Stimulated activated CD8-positive, alpha-beta memory T cell treated with anti-CD3 and anti-CD28 coated beads, Interleukin-4, amount 100 ng/mL, for 48 hours (primary cell): ENCODE measurements around the gene PKHD1.
"Not testable (repeated sequence)": the region's sequence is repeated elsewhere in the genome, so short reads cannot be mapped to it uniquely, and the experiment has no call there.

ENCODE experiments used
- DNase-seq: peaks from one replicate; pipeline ENCODE4 v3.0.0-alpha.2; 2020

The PKHD1 gene

DNA sequence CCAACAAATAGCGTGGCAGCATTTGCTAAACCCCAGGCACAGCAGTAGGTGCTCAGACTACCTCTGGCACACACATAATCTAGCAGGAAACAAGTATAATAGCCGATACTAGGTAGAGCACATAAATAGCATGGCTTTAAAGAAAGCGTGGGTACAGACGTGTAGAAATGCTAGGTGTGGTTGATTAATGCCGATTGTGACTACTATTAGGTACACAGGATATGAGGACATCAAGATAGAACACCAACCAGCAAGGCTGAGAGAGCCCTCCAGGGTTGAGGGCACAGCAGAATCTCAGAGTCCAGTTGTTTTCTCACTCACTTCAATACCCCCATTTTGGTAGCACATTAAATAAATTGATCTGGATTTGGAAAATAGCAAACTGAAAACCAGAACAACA lies 100.5 kb downstream of the PKHD1 start:
- DNase-seq, result no peak

DNA sequence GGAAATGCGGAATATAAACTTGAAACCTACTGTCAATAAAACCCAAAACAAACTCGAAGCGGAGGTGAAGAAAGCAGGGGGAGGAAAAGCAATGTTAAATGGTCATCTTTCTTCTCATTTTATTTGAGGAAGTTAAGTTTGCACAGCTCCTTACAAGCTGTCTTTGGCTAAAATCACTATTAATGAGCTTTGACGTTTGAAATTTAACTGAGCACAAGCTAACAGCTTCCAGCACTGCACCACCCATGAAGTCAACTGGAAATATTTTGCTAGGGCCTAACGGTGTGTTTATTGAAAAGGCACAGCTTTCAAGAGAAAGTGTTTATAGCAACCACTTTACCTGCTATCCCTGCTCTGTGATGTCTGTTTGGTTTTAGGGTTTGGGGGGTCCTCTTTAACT lies 103.8 kb downstream of the PKHD1 start:
- DNase-seq, result no peak

DNA sequence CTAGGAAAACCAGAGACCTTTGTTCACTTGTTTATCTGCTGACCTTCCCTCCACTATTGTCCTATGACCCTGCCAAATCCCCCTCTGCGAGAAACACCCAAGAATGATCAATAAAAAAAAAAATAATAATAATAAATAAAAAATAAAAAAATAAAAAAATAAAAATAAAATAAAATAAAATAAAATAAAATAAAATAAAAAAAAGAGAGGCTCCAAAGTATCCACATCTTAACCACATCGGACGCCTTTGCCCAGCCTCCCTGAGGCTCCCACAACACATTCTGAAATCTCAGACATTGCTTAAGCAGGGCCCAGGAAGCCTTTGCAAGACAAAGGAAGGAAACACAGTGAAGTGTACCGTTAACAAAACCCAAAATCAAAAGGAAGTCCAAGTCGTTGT lies 104.7 kb downstream of the PKHD1 start:
- not testable (repeated sequence) for DNase-seq

DNA sequence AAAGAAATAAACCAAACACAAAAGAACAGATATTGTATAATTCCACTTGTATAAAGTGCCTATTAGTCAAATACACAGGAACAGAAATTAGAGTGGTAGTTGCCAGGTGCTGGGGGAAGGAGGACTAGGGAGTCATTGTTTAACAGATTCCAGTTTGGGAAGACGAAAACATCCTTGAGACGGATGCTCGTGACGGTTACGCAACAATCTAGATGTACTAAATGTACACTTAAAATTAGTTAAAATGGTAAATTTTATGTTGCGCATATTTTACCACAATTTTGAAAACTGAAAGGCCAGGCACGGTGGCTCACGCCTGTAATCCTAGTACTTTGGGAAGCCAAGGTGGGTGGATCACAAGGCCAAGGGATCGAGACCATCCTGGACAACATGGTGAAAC lies 111.0 kb downstream of the PKHD1 start:
- no peak for DNase-seq

DNA sequence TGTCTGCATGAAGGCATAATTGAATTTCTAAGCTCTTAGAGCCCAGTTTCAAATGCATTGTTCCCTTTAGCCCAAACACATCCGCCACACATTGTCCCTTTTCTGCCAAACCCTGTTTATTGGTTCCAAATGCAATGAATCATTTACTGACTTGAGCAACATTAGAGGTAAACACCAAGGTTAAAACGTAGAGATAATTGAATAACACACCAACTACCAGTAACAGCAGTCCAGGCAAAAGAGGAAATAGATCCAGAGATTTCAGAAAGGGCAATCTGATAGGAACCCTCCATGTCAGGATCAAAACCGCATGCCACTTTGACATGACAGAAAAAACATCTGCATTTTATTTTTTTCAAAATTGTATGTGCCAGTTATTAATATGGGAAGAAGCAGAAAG lies 114.8 kb downstream of the PKHD1 start:
- DNase-seq, result no peak

DNA sequence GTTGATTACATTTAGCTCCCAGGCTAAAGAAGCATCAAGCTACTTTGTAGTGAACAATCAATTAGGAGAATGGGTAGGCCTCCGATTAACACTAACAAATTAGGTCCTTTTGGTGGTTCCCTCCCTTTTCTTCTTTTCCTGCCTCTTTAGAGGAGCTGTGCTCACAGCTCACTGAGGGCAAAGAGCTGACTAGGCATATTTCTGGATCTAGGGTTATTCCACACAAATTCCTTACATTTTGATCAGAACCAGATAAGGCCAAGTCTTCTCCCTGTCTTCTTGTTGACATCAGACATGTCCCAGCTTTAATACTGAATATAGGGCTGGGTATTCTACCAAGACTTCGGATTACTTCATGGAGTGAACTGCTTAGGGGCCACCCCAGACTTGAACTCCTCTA lies 119.1 kb downstream of the PKHD1 start:
- DNase-seq, result no peak

DNA sequence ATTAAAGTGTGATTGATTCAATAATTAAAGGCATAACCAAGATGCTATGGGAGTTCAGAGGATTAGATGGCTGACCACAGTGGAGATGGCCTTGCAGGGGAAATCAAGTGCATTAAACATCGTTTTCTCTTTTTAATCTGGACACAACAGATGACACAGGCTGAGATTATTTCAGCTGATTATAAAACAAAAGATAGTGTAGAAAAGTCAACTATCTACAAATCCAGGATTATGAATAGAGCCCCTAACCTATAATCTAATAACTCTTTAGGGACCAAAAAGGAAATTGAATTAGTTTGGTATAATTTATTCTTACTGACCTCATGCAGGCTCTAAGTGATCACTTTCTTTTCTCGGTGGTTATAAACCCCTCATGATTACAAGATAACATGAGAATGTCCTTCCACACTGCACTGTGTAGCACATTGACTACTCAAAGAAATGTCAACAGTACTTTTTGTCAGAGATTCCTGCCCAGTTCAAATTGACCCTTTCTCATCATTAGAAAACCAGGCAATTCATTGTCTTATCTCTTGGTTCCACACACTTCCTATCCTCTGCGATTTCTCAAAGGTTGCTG lies 122.1 kb downstream of the PKHD1 start:
- no peak for DNase-seq

DNA sequence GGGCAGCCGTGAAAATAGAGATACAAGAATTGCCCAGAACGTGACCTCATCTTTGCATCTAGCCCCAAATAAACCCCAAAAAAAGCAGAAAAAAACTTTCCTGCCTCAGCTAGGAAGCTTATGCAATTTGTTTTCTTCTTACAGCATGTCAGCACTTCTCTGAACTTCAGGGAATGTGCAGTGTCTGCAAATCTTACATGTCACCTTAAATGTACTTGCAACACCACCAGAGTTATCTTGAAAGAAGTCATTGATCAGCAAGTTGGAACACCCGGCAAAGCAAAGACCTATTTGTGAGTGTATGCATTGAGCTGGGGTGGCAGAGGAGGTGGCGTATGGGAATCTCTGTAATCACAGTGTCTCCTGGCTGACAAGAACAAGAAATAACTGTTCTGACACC lies 123.4 kb downstream of the PKHD1 start:
- no peak for DNase-seq

DNA sequence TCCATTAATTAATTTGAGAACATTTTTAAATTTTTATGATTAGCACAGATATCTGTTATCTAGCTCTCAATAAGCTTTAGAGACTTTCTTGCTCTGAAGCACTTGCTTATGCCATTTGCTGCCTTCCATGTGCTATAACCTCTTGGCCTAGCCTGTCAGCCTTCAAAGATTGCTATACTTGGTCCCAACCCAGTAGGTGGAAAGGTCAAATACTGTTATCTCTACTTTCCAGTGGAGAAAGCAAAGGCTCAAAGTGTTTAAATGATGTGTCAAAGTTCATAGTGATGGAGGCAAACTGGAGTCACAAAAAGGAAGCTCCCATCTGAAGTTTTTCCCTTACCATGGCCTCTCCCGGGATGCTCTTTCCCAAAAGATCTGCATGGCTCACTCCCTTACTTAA lies 125.1 kb downstream of the PKHD1 start:
- no peak for DNase-seq

DNA sequence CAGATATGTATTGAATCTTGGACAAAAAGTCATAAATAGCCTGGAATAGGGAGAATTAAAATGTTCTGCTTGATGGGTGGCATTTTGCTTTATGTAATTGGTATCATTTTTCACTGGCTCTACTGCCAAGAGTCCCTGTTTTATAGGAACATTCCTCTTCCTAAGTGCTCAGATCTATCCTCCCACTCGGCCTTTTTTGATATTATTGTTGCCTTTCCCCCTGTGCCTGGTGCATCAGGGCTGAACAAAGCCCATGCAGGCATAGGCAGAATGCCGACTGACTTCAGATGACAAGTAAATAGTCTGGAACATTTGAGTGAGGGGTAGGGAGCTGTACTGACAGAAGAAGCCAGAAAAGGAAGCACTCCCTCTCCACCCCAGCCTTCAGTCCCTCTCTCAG lies 127.0 kb downstream of the PKHD1 start:
- no peak for DNase-seq

DNA sequence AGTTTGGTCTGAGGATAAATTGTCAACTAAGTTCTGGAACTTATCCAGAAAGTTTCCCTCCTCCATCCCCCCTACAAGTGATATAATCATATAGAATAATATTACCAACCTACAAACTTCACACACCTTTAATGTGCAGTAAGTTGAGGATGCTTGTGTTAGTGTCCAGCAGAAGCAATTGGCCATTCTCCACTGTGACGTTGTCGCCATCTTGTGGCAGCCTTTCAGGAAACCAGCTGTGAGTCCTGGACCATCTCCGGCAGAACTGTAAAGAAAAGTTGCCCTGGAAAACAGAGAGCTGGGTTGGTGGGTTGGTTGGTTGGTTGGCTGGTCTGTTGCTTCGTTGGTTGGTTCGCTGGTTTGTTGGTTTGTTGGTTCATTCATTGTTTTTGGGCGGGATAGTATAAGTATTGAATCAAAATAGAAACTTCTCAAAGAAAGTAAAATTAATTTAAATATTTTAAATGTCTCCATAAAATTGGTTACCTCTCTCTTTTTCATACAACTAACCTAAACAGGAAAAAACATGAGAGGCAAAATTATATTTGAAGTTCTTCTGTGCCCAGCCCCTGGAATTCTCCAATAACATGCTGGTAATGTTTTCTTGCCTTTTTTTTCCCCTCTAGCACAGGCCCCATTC lies 127.5 kb downstream of the PKHD1 start:
- DNase-seq, result peak; percentile 72

DNA sequence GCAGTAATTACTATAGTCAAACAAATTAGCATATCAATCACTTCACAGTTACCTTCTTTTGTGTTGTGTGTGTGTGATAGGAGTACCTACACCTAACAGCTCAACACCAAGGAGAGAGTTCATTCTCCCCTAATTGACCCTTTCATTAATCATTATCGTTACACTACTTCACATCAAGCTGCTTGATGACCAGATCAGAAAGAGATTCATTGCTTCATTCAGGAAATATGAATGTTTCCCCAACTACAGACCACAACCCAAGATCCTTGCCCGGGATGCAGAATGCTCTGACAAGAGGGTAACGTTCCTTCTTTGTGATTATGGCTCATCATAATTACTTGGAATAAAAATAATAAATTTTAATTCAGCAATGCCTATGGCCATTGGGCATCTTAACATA lies 132.7 kb downstream of the PKHD1 start:
- no peak for DNase-seq

DNA sequence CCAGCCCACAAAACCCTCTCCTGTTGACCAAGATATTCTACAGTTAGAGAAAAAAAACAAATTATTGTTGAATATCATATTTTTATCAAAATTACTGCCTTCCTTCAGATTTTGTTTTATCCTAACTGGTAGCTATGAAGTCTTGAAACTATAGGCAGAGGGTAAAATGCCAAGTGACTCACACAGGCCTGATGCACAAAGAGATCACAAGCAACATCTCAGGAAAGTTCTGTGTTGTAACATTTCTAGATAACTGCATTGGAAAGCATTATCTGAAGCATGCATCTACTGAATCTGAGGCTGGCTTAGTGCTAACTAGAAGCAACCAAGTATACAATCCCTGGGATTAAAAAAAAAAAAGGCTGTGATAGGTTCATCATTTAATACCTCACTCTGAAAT lies 134.2 kb downstream of the PKHD1 start:
- DNase-seq, result no peak

DNA sequence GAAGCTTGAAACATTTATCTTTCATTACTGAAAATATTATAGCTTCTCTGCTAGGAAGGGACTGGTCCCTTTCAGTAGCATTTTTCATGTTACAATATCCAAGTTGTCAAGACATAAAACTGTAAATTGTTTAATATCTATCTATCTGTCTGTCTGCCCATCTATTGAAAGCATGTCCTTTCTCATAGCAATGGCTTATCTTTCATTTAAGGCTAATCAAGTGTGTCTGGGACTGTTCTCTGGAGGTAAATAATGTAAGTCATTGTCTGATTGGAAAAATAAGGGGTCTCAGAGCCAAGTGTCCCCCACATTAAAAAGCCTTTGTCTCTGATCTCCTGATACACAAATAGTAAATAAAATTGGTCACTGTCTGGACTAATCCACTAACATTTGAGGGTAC lies 135.5 kb downstream of the PKHD1 start:
- DNase-seq, result no peak

DNA sequence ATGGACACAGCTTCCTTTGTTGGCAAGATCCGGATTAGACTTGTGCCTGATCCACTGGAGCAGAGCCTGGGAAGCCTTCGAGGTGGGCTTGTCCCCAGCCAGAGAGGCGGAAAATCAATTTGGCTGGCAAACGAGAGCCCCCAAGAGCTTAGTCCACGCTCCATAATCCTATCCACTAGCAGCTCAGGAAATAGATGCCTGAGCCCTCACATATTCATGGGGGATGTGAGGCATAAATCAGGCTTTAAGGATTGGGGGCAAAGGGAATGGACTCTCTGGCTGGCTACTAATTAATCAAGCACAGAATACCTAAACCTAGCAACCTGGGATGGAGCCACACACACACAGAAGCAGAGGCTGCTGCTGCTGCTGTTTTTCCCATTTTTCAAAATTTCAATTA lies 137.9 kb downstream of the PKHD1 start:
- DNase-seq, result no peak

DNA sequence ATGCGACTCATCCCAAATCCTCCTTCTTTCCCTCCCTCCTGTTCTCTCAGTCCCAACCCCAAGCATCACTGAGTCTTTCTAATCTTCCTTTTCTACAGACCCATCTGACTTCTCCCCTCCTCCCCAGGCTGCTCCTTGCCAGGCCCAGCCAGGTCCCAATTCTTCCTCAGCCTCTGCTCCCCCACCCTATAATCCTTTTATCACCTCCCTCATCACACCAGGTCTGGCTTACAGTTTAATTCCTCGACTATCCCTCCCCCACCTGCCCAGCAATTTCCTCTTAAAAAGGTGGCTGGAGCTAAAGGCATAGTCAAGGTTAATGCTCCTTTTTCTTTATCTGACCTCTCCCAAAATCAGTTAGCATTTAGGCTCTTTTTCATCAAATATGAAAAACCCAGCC lies 147.7 kb downstream of the PKHD1 start:
- not testable (repeated sequence) for DNase-seq

DNA sequence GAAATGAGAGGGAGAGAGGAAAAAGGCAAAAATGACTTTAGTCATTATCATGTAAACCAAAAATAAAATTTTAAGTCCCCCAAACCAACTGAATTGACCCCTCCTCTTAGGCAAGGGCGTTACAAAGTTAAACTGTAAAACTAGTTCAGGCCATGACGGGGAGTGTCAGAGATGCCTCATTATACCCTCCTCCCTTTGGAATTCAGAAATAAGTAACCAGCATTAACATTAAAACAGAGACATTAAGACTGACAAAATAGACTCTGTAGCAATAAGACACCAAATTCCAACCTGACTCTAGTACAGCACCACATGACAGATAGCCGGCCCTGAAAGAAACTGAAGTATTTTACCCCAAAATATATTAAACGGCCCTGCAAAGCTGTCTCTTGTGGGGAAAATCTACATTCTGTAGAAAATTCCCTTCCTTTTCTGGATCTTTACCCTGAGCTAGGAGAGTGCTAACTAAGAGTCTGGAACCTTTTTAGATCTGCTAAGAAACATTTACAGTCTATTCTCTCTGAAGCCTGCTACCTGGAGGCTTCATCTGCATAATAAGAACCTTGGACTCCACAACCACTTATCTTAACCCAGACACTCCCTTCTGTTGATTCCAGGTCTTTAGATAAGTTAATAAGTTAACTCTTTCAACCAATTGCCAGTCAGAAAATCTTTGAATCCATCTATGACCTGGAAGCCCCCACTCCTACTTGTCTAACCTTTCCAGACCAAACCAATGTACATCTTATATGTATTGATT lies 150.7 kb downstream of the PKHD1 start:
- no peak for DNase-seq

DNA sequence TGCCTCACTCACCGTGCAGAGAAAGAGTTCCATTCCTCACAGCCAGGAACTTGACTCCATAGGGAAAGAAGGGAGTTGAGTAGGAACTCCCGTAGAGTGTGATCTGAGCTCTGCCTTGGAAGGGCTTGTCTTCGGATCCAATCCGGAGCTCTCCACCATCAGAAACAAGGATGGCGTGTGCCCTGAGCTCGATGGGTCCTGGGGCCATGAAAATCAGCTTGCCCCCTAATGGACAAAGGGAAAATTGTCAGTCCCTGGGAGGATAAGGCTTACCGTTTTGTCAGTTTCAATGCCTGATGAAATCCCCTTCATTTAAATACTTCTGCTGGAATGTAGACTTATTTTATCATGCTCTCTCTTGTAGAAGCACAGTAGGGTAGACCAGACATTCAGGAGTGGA lies 153.3 kb downstream of the PKHD1 start:
- no peak for DNase-seq

DNA sequence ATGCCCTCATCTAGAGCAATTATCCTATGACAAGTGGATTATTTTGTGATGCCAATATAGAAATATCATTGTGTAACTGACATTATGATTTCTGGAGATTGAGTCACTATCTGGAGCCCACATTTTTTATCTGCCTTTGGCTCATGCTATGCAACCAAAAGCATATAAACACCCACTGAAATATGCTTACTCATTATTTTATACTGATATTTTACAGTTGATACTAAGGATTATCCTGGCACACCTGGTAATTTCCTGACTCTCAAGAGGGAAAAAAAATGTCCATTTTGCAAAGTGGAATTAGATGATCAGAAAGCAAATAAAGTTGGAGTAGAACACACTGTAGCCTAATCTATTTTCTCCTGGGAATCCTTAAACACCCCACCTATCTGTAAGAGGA lies 154.5 kb downstream of the PKHD1 start:
- no peak for DNase-seq

DNA sequence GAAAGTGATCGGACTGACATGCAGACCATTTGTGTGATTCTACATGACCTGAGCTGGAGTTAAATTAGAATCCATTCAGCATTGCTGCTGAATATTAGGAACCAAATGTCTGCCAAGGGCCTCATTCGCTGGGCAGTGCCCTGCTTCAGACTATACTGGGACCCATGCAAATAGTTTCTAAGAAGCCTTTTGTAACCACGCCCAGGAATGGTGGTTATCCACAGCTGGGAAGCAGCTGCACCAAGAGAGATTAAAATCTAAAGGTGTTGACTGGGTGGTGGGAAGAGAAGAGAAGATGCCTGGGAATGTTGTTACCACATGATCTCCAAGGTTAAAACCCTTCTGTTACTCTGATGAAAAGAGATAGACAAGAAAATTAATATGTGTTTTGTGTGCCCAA lies 156.8 kb downstream of the PKHD1 start:
- no peak for DNase-seq

DNA sequence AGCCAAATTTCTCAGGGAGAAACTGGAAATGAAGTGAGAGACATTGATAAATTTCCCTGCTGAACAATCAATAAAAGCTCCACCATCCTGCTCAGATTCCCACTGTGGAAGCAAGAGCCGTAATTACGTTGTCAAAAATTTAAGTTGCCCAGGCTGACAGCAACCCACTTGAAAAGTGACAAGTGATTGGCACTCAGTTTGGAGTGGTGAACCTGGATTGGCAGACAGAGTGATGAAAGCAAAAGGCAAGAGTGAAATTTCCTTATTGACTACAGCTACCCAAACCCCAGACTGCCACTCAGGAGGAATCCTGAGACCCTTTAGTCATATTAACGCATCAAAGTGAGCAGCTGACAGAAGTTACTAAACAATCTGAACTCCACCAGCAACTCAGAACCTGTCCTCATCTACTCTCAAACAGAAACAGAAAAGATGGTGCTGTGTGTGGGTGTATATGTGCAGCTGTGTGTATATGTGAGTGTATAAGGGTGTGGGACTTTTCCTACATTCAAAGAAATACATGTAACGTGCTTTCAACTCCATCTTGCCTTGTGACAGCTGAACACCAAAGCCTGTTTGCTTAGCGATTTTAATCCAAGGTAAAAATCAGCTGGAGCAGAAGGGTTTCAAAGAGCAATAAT lies 157.4 kb downstream of the PKHD1 start:
- no peak for DNase-seq

DNA sequence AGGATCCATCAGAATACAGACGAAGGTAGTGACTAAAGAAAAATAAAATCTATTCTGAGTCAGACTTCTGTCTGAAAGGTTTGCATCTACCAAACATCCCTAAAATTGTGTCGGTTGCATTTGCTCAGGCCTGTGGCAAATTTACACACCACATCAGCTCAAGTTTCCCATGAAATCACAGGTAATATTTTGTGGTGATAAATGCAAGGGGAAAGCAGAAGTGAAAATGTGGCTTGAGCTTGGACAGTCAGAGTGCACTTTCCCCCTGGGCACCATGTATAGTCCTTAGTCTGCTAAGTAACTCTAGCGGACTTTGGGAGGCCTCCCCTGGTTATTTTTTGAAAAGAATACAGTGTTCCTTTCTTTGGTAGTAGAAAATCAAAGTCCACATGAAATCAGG lies 159.1 kb downstream of the PKHD1 start:
- no peak for DNase-seq

DNA sequence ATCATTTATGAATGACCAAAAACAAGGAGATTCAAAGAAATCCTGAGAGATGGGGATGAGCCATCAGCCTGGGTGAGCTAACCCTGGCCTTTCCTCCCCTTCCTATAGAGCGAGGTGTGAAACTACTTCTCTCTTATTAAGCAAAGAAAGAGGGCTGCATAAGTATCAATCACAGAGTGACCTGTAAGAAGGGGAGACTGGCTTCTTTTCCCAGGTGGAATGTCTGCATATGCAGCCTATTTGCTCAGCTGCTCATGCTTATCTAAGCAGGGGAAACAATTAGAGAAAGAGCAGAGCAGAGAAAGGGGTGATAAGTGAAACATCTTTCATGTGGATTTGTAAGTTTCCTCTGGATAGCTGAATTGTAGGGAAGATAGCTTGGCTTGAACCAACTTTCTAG lies 160.0 kb downstream of the PKHD1 start:
- no peak for DNase-seq

DNA sequence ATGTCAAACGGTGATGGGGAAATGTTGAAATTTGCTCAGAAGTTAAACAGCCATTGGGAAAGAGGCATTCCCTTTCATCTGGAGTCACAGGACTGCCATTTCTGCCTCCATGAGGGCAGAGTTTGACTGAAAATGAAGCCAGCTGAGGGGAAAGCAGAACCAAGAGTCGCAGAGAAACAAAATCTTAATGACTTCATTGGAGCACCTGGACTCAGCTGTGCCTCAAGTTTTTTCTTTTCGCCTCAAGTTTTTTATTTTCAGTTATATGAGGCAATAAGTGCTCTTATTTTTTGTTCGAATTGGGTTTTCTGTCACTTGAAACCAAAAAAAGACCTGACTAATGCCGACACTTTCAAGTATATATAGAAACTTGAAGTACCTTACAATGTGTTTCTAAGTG lies 161.3 kb downstream of the PKHD1 start:
- DNase-seq, result no peak
